Measurements from ENCODE around the gene C6orf62.
"Not testable (repeated sequence)": the region's sequence is repeated elsewhere in the genome, so short reads cannot be mapped to it uniquely, and the experiment has no call there.

Gene C6orf62

GRCh38 chr6:24696097-24696496, 22.9 kb downstream of the C6orf62 start:
- DNase-seq, result no peak

- not testable (repeated sequence) for DNase-seq
These were observed 23.3 kb downstream of the C6orf62 start for GRCh38 chr6:24695635-24696034.

GRCh38 chr6:24694198-24694597, 24.8 kb downstream of the C6orf62 start:
- DNase-seq, result no peak

- DNase-seq, result no peak
These were observed 25.9 kb downstream of the C6orf62 start for GRCh38 chr6:24692848-24693592.

GRCh38 chr6:24692415-24692814, 26.5 kb downstream of the C6orf62 start:
- DNase-seq, result no peak

- no peak for DNase-seq
These were observed 27.0 kb downstream of the C6orf62 start for GRCh38 chr6:24692003-24692402.

- DNase-seq, result no peak
These were observed 27.4 kb downstream of the C6orf62 start for GRCh38 chr6:24691550-24691949.

- DNase-seq, result no peak
These were observed 28.4 kb downstream of the C6orf62 start for GRCh38 chr6:24690593-24690992.

- no peak for DNase-seq
These were observed 29.0 kb downstream of the C6orf62 start for GRCh38 chr6:24689964-24690363.

- no peak for DNase-seq
These were observed 32.0 kb downstream of the C6orf62 start for GRCh38 chr6:24686946-24687345.

- DNase-seq, result no peak
These were observed 32.5 kb downstream of the C6orf62 start for GRCh38 chr6:24686408-24686807.

- no peak for DNase-seq
These were observed 35.4 kb downstream of the C6orf62 start for GRCh38 chr6:24683297-24684296.

- no peak for DNase-seq
These were observed 38.4 kb downstream of the C6orf62 start for GRCh38 chr6:24680582-24680981.

- DNase-seq, result not testable (repeated sequence)
These were observed 40.1 kb downstream of the C6orf62 start for GRCh38 chr6:24678792-24679352.

GRCh38 chr6:24673625-24674024, 45.3 kb downstream of the C6orf62 start:
- no peak for DNase-seq

GRCh38 chr6:24672620-24673182, 46.3 kb downstream of the C6orf62 start:
- no peak for DNase-seq

GRCh38 chr6:24671077-24671476, 47.9 kb downstream of the C6orf62 start:
- DNase-seq, result not testable (repeated sequence)

- not testable (repeated sequence) for DNase-seq
These were observed 48.5 kb downstream of the C6orf62 start for GRCh38 chr6:24670492-24670891.

GRCh38 chr6:24668997-24669361, 50.0 kb downstream of the C6orf62 start:
- no peak for DNase-seq

GRCh38 chr6:24668066-24668996, 50.6 kb downstream of the C6orf62 start:
- DNase-seq, result not testable (repeated sequence)

GRCh38 chr6:24667378-24667803, 51.6 kb downstream of the C6orf62 start:
- no peak for DNase-seq

Data from NCI-H187 (cell line).